ENCODE results near the gene LIN9. TPM values are rescaled to one million over a fixed set of nuclear protein-coding genes. Genes with fewer than 3 reads are reported as not detected.
"Not testable (repeated sequence)": the region's sequence is repeated elsewhere in the genome, so short reads cannot be mapped to it uniquely, and the experiment has no call there.

LIN9 gene
- total RNA-seq, 1 donor from 2014 or later = 4.2 TPM

DNA sequence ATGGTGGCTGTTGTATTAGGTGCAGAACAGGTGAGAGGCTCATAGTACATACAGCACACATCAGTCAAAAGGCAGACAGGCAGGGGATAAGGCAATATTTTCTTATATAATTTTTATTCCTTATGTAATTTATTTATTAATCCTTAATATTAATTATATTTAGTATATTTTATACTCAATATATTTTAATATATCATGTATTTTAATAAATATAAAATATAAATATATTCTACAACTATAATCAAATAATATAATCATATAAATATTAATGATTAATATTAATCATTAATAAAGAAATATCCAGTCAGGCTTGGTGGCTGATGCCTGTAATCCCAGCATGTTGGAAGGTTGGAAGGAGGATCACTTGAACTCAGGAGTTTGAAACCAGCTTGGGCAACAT is 104.8 kb downstream of the LIN9 start:
- no peak overlapping the region for H3K4me3 Mint-ChIP-seq (ENCODE audit: unreplicated experiment)
- DNase-seq (ENCODE audit: extremely low spot score, unreplicated experiment) = no peak

GRCh38 chr1:226203655-226204054 is 105.3 kb downstream of the LIN9 start:
- H3K4me3 Mint-ChIP-seq (ENCODE audit: unreplicated experiment) = no peak overlapping the region
- no peaks in the 10 kb centered on the region for H3K4me1 Mint-ChIP-seq (ENCODE audit: unreplicated experiment)
- H3K27ac Mint-ChIP-seq (ENCODE audit: unreplicated experiment) = no peak overlapping the region
- H3K36me3 Mint-ChIP-seq (ENCODE audit: unreplicated experiment) = no peaks in the 10 kb centered on the region
- H3K9me3 Mint-ChIP-seq (ENCODE audit: unreplicated experiment) = no peaks in the 10 kb centered on the region
- TF ChIP-seq CTCF (IDR thresholded peaks at IDR 0.05) = no peak
- H3K27me3 Mint-ChIP-seq (ENCODE audit: unreplicated experiment) = peaks cover 38% of the 10 kb centered on the region
- DNase-seq (ENCODE audit: extremely low spot score, unreplicated experiment) = no peak

More for the DNA sequence above, 104.8 kb downstream of the LIN9 start:
- no peak for TF ChIP-seq CTCF (IDR thresholded peaks at IDR 0.05)
- H3K9me3 Mint-ChIP-seq (ENCODE audit: unreplicated experiment) = no peaks in the 10 kb centered on the region
- H3K4me1 Mint-ChIP-seq (ENCODE audit: unreplicated experiment) = no peaks in the 10 kb centered on the region
- H3K27ac Mint-ChIP-seq (ENCODE audit: unreplicated experiment) = no peak overlapping the region
- peaks cover 38% of the 10 kb centered on the region for H3K27me3 Mint-ChIP-seq (ENCODE audit: unreplicated experiment)
- H3K36me3 Mint-ChIP-seq (ENCODE audit: unreplicated experiment) = no peaks in the 10 kb centered on the region

- no peak overlapping the region for H3K27ac Mint-ChIP-seq (ENCODE audit: unreplicated experiment)
- DNase-seq (ENCODE audit: extremely low spot score, unreplicated experiment) = no peak
- H3K9me3 Mint-ChIP-seq (ENCODE audit: unreplicated experiment) = no peaks in the 10 kb centered on the region
- H3K27me3 Mint-ChIP-seq (ENCODE audit: unreplicated experiment) = peaks cover 38% of the 10 kb centered on the region
- no peak for TF ChIP-seq CTCF (IDR thresholded peaks at IDR 0.05)
- H3K36me3 Mint-ChIP-seq (ENCODE audit: unreplicated experiment) = no peaks in the 10 kb centered on the region
- no peak overlapping the region for H3K4me3 Mint-ChIP-seq (ENCODE audit: unreplicated experiment)
- H3K4me1 Mint-ChIP-seq (ENCODE audit: unreplicated experiment) = no peaks in the 10 kb centered on the region
Observed at GRCh38 chr1:226203240-226203639, 105.7 kb downstream of the LIN9 start.

DNA sequence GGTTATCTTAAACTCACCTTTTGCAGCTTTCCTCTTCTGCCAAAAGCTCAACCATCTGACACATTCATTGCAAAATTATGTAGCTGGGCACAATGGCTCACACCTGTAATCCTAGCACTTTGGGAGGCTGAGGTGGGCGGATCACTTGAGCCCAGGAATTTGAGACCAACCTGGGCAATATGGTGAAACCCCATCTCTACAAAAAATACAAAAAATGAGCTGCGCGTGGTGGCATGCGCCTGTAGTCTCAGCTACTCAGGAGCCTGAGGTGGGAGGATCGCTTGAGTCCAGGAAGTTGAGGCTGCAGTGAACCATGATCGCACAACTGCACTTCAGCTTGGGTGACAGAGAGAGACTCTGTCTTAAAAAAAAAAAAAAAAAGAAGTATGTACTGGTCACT is 106.3 kb downstream of the LIN9 start:
- H3K36me3 Mint-ChIP-seq (ENCODE audit: unreplicated experiment); H3K27ac Mint-ChIP-seq (ENCODE audit: unreplicated experiment); H3K9me3 Mint-ChIP-seq (ENCODE audit: unreplicated experiment); DNase-seq (ENCODE audit: extremely low spot score, unreplicated experiment); H3K4me1 Mint-ChIP-seq (ENCODE audit: unreplicated experiment); H3K4me3 Mint-ChIP-seq (ENCODE audit: unreplicated experiment): not testable (repeated sequence)
- peaks cover 35% of the 10 kb centered on the region for H3K27me3 Mint-ChIP-seq (ENCODE audit: unreplicated experiment)

DNA sequence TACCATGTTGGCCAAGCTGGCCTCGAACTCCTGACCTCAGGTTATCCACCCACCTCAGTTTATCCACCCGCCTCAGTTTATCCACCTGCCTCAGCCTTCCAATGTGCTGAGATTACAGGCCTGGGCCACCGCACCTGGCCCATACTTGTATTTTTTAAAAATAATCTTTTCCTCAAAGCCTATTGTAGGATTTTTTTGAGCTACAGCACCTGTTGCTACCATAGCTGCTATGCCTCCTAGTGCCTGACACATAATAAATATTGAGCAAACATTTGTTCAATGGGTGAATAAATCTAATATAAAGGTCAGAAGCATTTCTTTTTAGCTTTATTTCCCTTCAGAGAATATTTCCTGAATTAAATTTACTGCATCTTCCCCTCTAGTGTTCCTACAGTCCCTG is 106.7 kb downstream of the LIN9 start:
- Mint-ChIP-seq H3K4me3 (ENCODE audit: unreplicated experiment) (no peak overlapping the region), H3K4me1 (ENCODE audit: unreplicated experiment) (no peaks in the 10 kb centered on the region), H3K27ac (ENCODE audit: unreplicated experiment) (no peak overlapping the region)

More for the DNA sequence above, 106.7 kb downstream of the LIN9 start:
- no peak for DNase-seq (ENCODE audit: extremely low spot score, unreplicated experiment)
- Mint-ChIP-seq H3K9me3 (ENCODE audit: unreplicated experiment) (no peaks in the 10 kb centered on the region), H3K36me3 (ENCODE audit: unreplicated experiment) (no peaks in the 10 kb centered on the region), H3K27me3 (ENCODE audit: unreplicated experiment) (peaks cover 34% of the 10 kb centered on the region)
- TF ChIP-seq CTCF (IDR thresholded peaks at IDR 0.05) = no peak
